HG02610 (cell line): ENCODE data around the gene SLC23A2.
"Not testable (repeated sequence)": the region's sequence is repeated elsewhere in the genome, so short reads cannot be mapped to it uniquely, and the experiment has no call there.

ENCODE experiments used
- ATAC-seq: cut with Tn5 transposase; IDR thresholded peaks from one replicate; pipeline ENCODE4 v1.9.1; 2021; ENCODE audit warnings: mild to moderate bottlenecking, moderate library complexity; ENCODE audit not compliant: unreplicated experiment

Gene SLC23A2

DNA sequence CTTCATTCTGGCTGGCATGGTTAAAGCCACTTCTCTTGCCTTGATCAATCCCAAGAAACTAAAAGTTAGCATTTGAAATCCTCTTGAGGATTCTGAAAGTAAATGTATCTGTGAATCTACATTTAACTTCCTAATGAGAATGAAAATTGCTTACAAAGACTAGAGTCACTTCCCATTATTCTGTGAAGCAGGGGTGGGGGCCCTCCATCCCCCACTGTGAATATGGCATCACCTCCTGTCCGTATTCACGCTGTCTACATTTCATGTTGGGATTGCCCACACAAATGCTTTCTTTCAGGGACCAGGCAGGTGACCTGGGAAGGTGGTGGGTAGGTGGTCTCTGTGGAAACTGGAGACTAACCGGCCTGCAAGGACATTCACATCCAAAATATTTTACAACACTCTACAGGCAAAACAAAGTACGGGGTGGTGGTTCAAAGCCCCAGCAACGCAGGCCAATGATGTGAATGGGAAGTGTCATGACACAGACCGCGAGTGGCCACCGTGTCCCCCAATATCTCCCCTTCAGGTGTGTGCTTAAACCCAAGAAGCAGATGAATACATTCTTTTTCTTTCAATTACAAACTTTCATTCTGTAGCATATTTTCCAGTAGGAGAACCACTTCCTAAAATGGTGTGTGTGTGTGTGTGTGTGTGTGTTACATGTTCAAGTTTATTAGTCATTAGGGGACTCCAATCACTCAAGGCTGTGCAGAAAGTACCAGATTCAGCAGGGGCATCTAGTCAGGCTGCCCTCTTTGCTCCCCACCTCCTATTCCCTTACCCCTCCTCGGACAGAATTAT is 147.4 kb downstream of the SLC23A2 start:
- no peak for ATAC-seq

DNA sequence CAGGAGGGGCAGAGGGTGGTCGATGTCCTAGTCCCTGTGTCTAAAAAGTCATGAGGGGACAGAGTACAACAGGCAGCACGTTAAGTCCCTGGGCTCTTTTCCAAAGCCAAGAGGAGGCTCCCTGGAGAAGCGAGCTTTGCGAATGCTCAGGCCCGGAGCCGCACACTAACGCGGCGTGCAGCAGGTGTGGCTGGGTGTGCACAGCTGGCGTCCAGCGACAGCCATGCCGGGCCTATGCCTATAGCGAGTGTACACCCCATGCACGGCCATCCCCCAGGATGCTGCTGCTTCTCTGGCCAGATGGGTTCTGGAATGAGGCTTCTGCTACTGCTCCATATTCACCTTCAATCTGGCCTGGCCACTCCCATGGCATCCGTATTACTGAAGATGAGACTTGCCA is 148.3 kb downstream of the SLC23A2 start:
- ATAC-seq, result no peak

DNA sequence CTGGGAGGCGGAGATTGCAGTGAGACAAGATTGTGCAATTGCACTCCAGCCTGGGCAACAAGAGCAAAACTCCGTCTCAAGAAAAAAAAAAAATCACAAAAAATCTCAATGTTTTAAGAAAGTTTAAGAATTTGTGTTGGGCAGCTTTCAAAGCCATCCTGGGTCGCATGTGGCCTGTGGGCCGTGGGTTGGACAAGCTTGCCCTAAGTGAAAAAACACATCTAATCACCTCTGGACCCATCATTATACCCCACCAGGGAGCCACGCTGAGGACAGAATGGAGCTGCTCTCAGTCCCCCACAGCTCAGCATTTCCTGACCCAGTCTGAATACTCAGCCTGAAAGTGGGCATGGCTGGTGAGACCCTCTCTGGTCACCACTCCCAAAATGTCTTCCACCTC is 150.3 kb downstream of the SLC23A2 start:
- ATAC-seq, result no peak

DNA sequence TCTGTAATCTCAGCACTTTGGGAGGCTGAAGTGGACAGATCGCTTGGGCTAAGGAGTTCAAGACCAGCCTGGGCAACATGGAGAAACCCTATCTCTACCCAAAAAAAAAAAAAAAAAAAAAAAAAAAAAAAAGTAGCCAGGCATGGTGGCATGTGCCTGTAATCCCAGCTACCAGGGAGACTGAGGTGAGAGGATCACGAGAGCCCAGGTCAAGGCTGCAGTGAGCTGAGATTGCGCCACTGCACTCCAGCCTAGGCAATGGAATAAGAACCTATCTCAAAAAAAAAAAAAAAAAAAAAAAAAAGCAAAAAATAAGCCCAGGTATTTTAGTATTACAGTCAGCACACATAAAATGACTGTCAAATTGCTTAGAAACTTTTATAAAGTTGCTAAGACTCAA is 152.5 kb downstream of the SLC23A2 start:
- not testable (repeated sequence) for ATAC-seq

DNA sequence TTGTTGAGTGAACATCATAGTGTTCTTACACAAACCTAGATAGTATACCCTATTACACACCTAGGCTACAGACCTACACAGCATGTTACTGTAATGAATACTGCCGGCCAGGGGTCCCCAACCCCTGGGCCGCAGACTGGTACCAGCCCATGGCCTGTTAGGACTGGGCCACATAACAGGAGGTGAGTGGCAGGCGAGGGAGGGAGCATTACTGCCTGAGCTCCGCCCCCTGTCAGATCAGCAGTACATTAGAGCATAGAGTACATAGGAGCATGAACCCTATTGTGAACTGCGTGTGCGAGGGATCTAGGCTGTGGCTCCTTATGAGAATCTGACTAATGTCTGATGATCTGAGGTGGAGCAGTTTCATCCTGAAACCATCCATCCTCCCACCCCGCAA is 153.3 kb downstream of the SLC23A2 start:
- ATAC-seq, result no peak

DNA sequence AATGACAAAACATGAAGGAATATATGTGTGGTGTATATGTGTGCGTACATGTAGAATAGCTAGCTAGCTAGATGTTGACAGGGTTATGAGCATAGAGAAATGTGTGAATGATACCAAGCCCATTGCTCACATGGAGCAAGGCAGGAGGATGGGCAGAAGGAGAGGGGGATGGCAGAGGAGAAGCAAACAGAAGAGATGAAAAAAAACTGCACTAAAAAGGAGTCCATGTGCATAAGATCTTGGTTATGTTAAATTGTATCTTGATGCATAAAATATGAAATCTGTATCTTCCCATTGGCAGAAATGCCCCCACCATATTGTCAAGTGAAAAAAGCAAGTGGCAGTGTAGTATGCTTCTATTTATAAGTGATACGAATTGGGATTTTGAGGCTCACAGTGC is 154.5 kb downstream of the SLC23A2 start:
- ATAC-seq, result no peak

DNA sequence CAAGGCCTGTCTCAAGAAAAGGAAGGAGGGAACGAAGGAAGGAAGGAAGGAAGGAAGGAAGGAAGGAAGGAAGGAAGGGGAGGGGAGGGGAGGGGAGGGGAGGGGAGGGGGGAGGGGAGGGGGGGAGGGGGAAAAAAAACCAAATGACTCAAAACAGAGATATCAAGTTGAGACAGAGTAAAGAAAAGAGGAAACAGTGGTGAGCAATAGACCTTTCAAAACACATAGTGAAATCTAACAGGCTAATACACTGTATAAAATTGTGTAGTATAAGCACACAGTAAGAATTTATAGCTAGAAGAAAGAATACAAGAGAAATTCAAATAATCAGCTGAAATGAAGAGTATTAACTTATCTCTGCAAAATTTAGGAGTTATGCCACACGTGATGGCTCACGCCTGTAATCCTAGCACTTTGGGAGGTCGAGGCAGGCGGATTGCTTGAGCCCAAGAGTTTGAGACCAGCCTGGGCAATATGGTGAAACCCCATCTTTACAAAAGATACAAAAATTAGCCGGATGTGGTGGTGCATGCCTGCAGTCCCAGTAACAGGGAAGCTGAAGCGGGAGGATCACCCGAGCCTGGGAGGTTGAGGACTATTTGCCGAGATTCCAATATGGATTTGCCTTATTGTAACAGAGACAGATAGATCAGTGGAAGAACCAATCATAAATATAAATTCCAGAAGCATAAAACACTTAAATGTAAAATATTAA is 156.4 kb downstream of the SLC23A2 start:
- ATAC-seq, result no peak

DNA sequence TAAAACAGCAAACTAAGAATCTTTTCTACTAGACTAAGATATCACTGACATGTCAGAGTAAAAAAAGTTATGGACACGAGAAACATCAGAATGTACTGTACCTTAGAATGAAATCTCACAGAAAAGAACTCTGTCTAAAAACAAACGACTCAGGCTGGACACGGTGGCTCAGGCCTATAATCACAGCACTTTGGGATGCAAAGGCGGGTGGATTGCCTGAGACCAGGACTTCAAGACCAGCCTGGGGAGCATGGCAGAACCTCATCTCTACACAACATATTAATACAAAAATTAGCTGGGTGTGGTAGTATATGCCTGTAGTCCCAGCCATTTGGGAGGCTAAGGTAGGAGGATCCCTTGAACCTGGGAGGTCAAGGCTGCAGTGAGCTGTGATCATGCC is 157.0 kb downstream of the SLC23A2 start:
- ATAC-seq, result no peak

DNA sequence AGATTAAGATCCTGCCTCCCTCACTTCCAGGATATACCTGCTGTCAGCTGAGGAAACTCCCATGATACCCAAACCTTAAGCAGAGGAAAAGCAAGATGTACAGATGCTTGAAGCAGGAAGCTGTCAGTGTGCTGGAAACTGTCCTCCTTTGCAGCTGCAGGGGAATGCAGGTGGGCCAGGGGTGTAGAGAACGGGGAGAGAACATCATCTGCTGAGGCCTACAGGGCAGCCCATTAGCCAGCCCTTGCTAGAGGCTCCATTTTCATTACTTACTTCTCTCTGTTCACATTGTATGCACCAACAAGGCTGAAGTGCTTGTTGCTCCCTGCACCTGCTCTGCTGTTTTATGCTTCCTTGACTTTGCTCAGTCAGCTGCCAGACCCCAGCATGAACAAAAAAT is 160.5 kb downstream of the SLC23A2 start:
- ATAC-seq, result no peak

DNA sequence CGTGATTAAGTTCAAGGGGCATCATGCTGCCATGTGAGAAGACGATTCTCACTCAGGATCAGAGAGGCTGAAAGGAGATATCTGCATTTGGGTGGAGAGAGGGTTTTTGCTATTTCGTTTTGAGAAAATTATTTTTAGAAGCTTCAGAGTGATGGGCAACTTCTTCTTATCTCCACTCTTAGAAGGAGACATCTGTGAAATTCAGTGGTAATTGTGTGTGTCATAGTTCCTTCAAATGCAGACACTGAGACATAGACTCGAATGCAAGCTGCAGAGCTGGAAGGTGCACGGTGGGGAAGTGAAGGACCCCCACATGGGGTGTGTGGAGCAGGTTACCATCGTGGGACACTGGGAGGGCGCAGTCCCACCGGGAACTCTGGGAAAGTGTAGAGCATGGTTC is 162.8 kb downstream of the SLC23A2 start:
- no peak for ATAC-seq

DNA sequence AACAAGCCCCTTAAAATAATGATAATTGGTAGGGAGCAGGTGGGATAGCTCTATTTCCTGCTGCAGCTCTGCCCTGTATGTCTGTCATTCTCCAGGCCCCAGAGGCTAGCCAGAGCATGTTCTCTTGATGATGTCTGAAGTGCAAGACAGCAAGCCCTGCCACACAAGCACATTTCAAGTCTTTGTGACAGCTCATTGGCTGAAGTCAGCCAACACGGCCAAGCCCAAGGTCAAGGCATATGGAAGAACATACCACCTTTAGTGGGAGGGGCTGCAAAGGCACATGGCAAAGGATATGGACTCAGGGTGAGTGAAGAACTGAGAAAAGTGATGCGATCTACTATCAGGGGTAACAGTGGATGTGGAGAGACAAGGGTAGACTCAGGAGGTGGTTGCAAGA is 163.6 kb downstream of the SLC23A2 start:
- no peak for ATAC-seq

DNA sequence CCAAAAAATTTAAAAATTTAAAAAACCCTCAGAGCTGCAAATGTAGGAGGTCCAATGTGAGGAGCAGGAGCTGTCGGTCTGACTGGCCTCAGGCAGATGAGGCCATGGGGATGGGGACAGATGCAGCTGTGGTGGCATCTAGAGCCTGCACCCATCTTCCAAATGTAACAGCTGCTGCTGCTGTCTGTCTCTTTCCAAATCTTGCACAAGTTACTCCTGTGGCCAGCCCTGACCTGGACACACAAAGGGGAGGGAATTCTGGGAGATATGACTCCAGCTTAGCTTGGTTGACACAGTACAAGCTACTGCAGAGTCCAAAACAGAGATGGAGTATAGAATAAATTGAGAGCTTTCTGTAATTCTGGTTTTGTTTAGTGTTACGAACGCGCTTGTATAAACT is 164.4 kb downstream of the SLC23A2 start:
- no peak for ATAC-seq

DNA sequence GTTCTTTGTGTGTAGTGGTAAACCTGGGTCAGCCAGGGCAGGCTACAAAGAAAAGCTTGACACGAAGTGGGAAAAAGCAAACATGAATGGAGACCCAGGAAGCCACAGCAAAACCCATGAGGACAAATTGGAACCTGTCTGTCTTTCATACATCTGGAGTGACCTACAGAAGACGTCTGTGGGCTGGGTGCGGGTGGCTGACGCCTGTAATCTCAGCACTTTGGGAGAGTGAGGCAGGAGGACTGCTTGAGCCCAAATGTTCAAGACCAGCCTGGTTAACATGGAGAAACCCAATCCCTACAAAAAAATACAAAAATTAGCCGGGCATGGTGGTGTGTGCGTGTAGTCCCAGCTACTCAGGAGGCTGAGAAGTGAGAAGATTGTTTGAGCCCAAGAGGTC is 164.8 kb downstream of the SLC23A2 start:
- no peak for ATAC-seq

DNA sequence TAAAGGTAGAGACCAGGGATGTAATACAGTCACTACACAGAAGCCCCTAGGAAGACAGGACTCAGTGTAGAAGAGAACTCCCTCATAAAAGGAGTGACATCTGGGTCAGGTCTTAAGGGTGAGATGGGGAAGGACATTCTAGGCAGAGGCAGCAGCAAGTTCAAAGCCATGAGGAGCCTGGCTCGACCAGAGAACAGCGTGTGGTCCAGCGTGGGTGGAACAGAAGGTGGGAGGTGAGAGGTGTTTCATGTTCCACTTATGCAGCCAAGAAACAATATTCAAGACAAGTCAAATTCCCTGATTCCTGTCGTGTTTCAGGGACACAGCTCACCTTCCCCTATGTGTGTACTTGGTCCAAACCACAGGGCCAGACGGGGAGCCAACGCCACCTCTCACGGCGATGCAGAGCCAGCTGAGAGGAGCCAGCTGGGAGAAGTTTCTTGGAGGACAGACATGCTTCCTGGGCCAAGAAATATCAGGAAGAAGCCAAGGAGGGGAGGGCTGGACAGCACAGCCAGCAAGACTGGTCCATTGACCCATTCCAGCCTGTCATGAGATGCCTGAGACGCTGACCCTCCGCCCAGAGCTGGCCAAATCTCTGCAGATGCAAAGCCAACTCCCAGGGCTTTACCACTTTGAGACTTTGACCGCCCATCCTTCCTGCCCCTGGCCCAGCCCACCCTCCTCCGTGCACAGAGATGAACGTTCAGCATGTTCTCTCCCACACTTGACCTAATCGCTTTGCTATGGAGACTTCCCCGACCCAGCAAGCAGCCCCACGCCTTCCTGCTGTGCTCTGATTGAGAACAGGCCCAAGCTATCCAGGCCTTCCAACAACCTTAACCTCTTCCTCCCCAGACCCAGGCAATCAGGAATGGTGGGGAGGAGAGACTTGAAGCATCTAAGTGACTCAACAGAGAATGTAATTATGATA is 165.8 kb downstream of the SLC23A2 start:
- ATAC-seq, result no peak

DNA sequence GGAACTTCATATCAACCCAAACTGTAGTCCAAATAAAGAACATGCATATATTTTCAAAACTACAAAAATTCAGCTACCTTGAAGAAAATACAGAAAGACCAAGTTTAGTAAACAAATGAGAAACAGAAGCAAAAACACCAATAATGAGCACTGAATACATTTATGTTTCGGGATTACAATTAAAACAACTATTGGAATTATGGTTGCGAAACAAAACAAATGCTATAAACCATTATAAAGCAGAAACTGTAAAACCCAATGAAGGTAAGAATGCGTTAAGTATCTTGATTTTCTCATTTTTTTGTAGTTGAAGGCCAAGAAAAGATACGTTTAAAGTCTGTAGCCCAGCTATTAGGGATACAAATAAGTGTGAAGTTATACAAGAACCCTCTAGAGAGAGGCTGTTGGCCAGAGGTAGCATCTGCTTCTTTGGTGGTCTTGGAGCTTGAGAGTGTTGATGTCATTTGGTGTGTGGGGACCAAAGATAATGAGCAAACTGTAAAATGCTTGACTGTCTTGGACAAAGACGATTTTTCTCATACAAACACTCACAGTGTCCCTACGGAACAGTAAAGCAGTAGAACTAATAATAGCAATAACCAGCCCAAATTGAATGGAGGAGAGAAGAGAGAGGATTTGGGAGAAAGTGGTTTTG is 168.1 kb downstream of the SLC23A2 start:
- ATAC-seq, result no peak

DNA sequence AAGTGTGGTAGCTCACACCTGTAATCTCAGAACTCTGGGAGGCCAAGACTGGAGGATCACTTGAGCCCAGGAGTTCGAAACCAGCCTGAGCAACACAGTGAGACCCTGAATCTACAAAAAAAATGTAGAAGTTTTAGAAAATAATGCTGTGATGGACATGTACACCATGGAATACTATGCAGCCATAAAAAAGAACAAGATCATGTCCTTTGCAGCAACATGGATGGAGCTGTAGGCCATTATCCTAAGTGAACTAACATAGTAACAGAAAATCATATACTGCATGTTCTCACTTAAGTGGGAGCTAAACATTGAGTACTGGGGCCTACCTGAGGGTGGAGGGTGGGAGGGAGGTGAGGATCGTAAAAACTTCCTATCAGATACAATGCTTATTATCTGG is 168.8 kb downstream of the SLC23A2 start:
- no peak for ATAC-seq

DNA sequence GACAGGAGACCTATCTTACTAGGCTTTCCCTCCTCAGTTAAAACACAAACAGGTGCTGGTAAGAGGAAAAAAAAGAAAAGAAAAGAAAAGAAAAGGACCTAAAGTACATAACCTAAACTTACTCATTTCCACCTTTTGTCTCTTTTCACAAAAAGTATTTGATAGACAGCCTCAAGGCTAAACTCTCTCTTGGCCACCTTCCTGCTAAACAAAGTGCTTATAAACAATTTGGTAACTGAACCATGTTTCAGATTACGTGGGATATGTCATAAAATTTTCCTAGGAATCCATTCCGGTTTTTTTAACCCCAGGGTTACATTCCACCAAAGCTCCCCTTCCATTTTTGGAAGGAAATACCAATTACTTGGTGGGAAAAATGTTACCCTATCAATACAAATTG is 170.6 kb downstream of the SLC23A2 start:
- no peak for ATAC-seq

DNA sequence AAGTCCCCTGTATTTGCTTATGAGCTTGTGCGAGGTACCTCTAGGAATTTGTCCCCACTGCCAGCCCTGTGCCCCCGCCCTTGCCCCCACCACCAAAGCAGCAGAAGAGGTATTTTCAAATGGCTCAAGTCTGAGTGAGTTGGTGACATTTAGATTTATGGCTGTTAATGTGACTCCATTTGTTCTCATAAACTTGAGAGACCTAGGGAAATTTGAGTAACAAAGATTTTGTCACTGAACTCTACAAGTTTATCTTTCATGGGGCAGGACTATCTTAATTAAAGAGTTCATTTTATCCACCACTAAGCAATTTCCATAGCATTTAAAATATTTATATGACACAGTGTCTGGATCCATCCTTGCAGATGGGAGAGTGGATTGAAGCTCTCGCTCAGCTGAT is 171.1 kb downstream of the SLC23A2 start:
- no peak for ATAC-seq

DNA sequence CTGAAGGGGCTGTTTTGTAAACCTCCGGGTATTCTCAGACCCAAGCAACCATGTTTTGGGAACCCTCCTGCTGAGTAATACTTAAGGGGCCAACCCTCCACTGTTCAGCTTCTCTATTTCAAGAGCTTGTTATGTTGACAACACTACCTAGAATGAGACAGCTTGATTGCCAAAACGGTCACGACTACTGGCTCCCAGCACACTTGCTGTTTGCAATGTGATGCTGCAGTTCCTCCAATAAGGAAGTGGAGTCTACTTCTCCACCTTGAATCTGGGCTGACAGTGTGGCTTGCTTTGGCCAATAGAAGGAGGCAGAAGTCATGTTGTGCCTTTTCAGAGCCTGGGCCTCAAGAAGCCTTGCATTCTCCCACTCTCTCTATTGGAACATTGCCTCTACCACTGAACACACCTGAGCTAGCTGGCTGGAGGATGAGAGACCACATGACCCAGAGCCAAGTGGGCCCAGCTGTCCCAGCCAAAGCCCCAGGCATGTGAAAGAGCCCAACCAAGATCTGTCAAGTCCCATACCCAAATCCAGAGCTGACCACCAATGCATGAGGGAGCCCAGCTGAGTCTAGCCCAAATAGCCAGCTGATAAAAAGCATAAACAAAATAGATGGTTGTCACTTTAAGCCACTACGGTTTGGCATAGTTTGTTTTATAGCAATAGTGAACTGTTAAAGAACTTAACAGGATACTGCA is 171.6 kb downstream of the SLC23A2 start:
- no peak for ATAC-seq

DNA sequence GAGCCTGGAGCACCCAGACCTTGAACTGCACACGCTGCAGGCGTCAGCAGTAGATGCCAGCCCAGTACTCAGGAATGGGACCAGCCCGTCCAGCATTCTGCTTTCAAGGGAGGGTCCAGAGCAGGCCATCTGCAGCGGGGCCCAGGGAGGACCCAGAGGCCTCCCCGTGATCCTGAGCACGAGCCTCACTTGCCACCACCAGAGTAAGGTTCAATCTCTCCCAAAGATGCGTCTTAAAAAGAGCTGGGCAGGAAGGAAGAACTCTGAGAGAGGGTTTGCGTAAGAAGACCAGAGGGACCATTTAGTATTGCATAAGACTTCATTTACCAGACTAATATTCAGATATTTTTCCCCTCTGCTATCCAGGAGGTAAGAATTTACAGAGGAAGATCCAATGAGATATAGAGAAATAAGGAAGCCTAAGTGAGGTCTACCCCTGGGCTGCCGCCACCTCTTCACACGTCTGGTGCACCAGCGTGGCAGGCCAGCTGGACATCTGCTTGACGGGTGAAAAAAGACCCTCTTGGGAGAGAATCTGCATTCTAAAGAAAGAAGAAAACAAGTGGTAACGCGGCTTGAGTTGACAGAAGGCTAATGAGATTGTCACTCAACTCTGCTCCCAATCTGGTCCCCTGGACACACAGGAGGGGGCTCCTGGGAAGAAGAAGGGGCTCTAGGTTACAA is 172.3 kb downstream of the SLC23A2 start:
- no peak for ATAC-seq
